IMR-90 (cell line): ENCODE measurements around the gene RPL31. TPM values are rescaled to one million over a fixed set of nuclear protein-coding genes. Genes with fewer than 3 reads are reported as not detected.

Experiments
- ATAC-seq: fragments of 200-7000 bp; cut with Tn5 transposase; 2 replicates; pipeline ENCODE4 v1.9.1; 2020; ENCODE audit warnings: low read depth, mild to moderate bottlenecking, moderate library complexity
- BruUV-seq: library from RNA; stranded (reverse); fragments of 400-500 nt; replicated peaks from 2 replicates; lab custom pipeline; 2021; lab: Mats Ljungman, UMichigan
- CTCF ChIA-PET: fragments of 300-600 bp; formaldehyde crosslinking; extraction: SDS; loops from one replicate; lab custom pipeline; 2021; ENCODE audit warnings: antibody characterized with exemption; lab: Yijun Ruan, JAX
- POLR2A ChIA-PET: fragments of 300-600 bp; sonication (Branson Sonifier 250); formaldehyde crosslinking; loops from one replicate; lab custom pipeline; 2022; ENCODE audit warnings: antibody characterized with exemption; ENCODE audit not compliant: unreplicated experiment; lab: Charles Lee
- DNase-seq: peaks from one replicate; pipeline ENCODE4 v3.0.0; 2013
- H2AFZ ChIP-seq: replicated peaks from 2 replicates; pipeline ENCODE3; 2013; ENCODE audit warnings: low read length, mild to moderate bottlenecking; ENCODE audit not compliant: poor library complexity
- H2AK5ac ChIP-seq: 2 replicates; pipeline ENCODE4 v1.6.1; 2013; ENCODE audit warnings: low read depth, low read length, inconsistent platforms
- H2AK9ac ChIP-seq: replicated peaks from 2 replicates; pipeline ENCODE3; 2013; ENCODE audit warnings: mild to moderate bottlenecking, low read depth, low read length, moderate library complexity; ENCODE audit not compliant: poor library complexity
- H2BK120ac ChIP-seq: 2 replicates; pipeline ENCODE4 v1.6.1; 2013; ENCODE audit warnings: low read depth, low read length, inconsistent platforms
- H2BK15ac ChIP-seq: 3 replicates; pipeline ENCODE4 v1.6.1; 2013; ENCODE audit warnings: low read depth, low read length, inconsistent platforms
- H2BK20ac ChIP-seq: 2 replicates; pipeline ENCODE4 v1.6.1; 2013; ENCODE audit warnings: low read depth, mild to moderate bottlenecking, inconsistent platforms, low read length, moderate library complexity
- H2BK5ac ChIP-seq: 2 replicates; pipeline ENCODE4 v1.6.1; 2013; ENCODE audit warnings: mild to moderate bottlenecking, low read depth, low read length, inconsistent platforms; ENCODE audit not compliant: poor library complexity, severe bottlenecking
- H3K14ac ChIP-seq: replicated peaks from 2 replicates; pipeline ENCODE4 v1.6.1; 2013; ENCODE audit warnings: low read depth, low read length, inconsistent platforms
- H3K18ac ChIP-seq: 2 replicates; pipeline ENCODE4 v1.6.1; 2013; ENCODE audit warnings: low read depth, low read length, control low read depth
- H3K23ac ChIP-seq: 2 replicates; pipeline ENCODE4 v1.6.1; 2013; ENCODE audit warnings: low read depth, low read length, inconsistent platforms
- H3K27ac ChIP-seq: 2 replicates; pipeline ENCODE4 v1.5.1; 2013; ENCODE audit warnings: mild to moderate bottlenecking, control low read depth, low read length; ENCODE audit not compliant: insufficient read depth
- H3K27me3 ChIP-seq: 2 replicates; pipeline ENCODE4 v1.6.1; 2013; ENCODE audit warnings: low read length; ENCODE audit not compliant: control insufficient read depth, insufficient read depth
- H3K36me3 ChIP-seq: 2 replicates; pipeline ENCODE4 v1.6.1; 2013; ENCODE audit warnings: low read length, mixed read lengths; ENCODE audit not compliant: control insufficient read depth, insufficient read depth
- H3K4ac ChIP-seq: 2 replicates; pipeline ENCODE4 v1.6.1; 2013; ENCODE audit warnings: low read depth, low read length, inconsistent platforms
- H3K4me1 ChIP-seq: 2 replicates; pipeline ENCODE4 v1.6.1; 2013; ENCODE audit warnings: low read length, mixed read lengths; ENCODE audit not compliant: control insufficient read depth, insufficient read depth
- H3K4me2 ChIP-seq: 2 replicates; pipeline ENCODE4 v1.6.1; 2013; ENCODE audit warnings: low read depth, mild to moderate bottlenecking, control low read depth, low read length, moderate library complexity
- H3K4me3 ChIP-seq: 2 replicates; pipeline ENCODE4 v1.5.1; 2013; ENCODE audit warnings: low read depth, mild to moderate bottlenecking, control low read depth, low read length, moderate library complexity; ENCODE audit not compliant: insufficient read depth
- H3K56ac ChIP-seq: 2 replicates; pipeline ENCODE4 v1.6.1; 2013; ENCODE audit warnings: low read length, inconsistent platforms; ENCODE audit not compliant: insufficient read depth; ENCODE audit errors: extremely low read depth
- H3K79me1 ChIP-seq, 2 experiments: 2 replicates each; pipeline ENCODE4 v1.6.1; 2013; ENCODE audit warnings: low read length in 2 of 2, inconsistent platforms in 1 of 2, low read depth in 1 of 2
- H3K9ac ChIP-seq: 2 replicates; pipeline ENCODE4 v1.6.1; 2013; ENCODE audit warnings: low read depth, low read length, control low read depth
- H3K9me1 ChIP-seq: 2 replicates; pipeline ENCODE4 v1.6.1; 2013; ENCODE audit warnings: low read length, inconsistent platforms; ENCODE audit not compliant: insufficient read depth
- H3K9me3 ChIP-seq: 2 replicates; pipeline ENCODE4 v1.6.1; 2013; ENCODE audit warnings: low read length; ENCODE audit not compliant: control insufficient read depth, insufficient read depth
- H4K20me1 ChIP-seq: 2 replicates; pipeline ENCODE4 v1.6.1; 2013; ENCODE audit warnings: low read length, inconsistent platforms; ENCODE audit not compliant: insufficient read depth
- H4K5ac ChIP-seq: 2 replicates; pipeline ENCODE4 v1.6.1; 2013; ENCODE audit warnings: mild to moderate bottlenecking, low read depth, low read length, control low read depth
- H4K8ac ChIP-seq, 2 experiments: 2 replicates each; pipeline ENCODE4 v1.6.1; 2013; ENCODE audit warnings: low read depth in 2 of 2, low read length in 2 of 2, control low read depth in 1 of 2, inconsistent platforms in 1 of 2
- H4K91ac ChIP-seq: 2 replicates; pipeline ENCODE4 v1.6.1; 2013; ENCODE audit warnings: low read depth, low read length, inconsistent platforms; ENCODE audit not compliant: insufficient read depth
- CHD1 ChIP-seq: IDR thresholded peaks from 2 replicates; pipeline ENCODE4 v1.6.1; 2012; ENCODE audit warnings: low read depth, low read length, improper control_type of control experiment
- MAZ ChIP-seq: IDR thresholded peaks from 2 replicates; pipeline ENCODE4 v1.6.1; 2012; ENCODE audit warnings: low read depth, mild to moderate bottlenecking, low read length, improper control_type of control experiment, moderate library complexity, borderline replicate concordance
- MXI1 ChIP-seq: IDR thresholded peaks from 2 replicates; pipeline ENCODE4 v1.6.1; 2012; ENCODE audit warnings: low read depth, mild to moderate bottlenecking, low read length, moderate library complexity, borderline replicate concordance
- RAD21 ChIP-seq: IDR thresholded peaks from 2 replicates; pipeline ENCODE4 v1.6.1; 2012; ENCODE audit warnings: low read length, improper control_type of control experiment
- WGBS, 2 experiments: methylation state at CpG; one replicate each; pipeline versions ENCODE4 v1.1.5 to v1.1.7; 2013; ENCODE audit warnings: missing lambda C conversion rate in 2 of 2; ENCODE audit not compliant: insufficient read length in 1 of 2; ENCODE audit errors: extremely low coverage in 2 of 2; 5-methylcytosine and 5-hydroxymethylcytosine counted together
- dilution Hi-C: fragments of 300-500 bp; cut with HindIII; formaldehyde crosslinking; loops from one replicate; pipeline ENCODE4 v1.14.3; 2018; ENCODE audit warnings: low sequenced_read_pairs; ENCODE audit not compliant: unreplicated experiment
- in situ Hi-C: fragments of 300-500 bp; cut with MboI; formaldehyde crosslinking; loops from 3 replicates; pipeline ENCODE4 v1.14.3; 2019; ENCODE audit warnings: low sequenced_read_pairs, inconsistent platforms, mixed read lengths
- intact Hi-C: fragments of 100-400 bp; cut with micrococcal nuclease; formaldehyde crosslinking; loops from 2 replicates; pipeline ENCODE4 v1.10.0; 2022
- polyA plus RNA-seq, 3 experiments: library from polyadenylated mRNA; depleted of rRNA; stranded (reverse); fragments of >200 nt; gene quantifications; 2 replicates each; pipeline ENCODE4 v1.2.3, GENCODE V29; 2012; ENCODE audit warnings: low replicate concordance in 1 of 3
- total RNA-seq: library from RNA; depleted of rRNA; stranded (reverse); fragments of >200 nt; gene quantifications from 2 replicates; pipeline ENCODE4 v1.2.3, GENCODE V29; 2012
- TF ChIP-seq, protein P1 (sequence below): fragments of 150-350 bp; IDR thresholded peaks from 2 replicates; pipeline ENCODE4 v1.6.1; 2017; ENCODE audit warnings: mild to moderate bottlenecking, antibody characterized with exemption, low read length, low read depth

Gene RPL31
- total and polyA plus RNA-seq, 2 of the 4 experiments (the other 2 are of a cell fraction) = 358 to 2,908 TPM

DNA sequence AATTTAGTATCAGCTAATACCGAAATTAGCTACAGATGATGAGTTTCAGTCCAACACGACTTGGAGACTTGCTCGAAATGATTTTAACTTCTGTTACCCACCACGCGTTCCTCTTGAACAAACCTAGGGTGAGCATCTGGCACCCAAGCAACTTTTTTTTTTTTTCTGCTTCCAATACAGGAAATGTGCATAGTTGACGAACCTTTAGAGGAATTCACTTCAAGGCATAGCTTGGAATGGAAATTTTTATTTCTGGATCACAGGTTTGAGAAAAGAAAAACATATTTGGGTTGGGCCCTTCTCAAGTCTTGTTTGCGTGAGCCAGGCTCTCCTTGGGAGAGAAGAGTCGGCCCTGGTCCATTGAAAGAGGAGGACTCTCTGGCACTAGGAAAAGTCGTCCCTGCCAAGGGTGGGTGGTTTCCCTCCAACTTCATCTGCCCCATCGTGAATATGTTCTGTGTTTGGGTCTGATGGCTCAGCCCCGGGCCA lies 37.4 kb upstream of the RPL31 start:
- no peak overlapping the region for H2AK9ac ChIP-seq
- H3K4me2 ChIP-seq = no peak overlapping the region
- H3K4me1 ChIP-seq = peaks cover 4% of the 10 kb centered on the region
- no peak overlapping the region for H2AK5ac ChIP-seq
- H3K14ac ChIP-seq = no peak overlapping the region
- H3K56ac ChIP-seq = no peak overlapping the region
- peaks cover 13% of the 10 kb centered on the region for H3K9me1 ChIP-seq
- H4K91ac ChIP-seq = no peak overlapping the region
- H3K27me3 ChIP-seq = no peaks in the 10 kb centered on the region
- no peak overlapping the region for H4K8ac ChIP-seq
- no peak overlapping the region for H3K4ac ChIP-seq
- no peak for ATAC-seq
- H3K9me3 ChIP-seq = peaks cover 2% of the 10 kb centered on the region; the same call in 1 of the 2 replicates
- in situ Hi-C loops = no loop called here
- H3K9ac ChIP-seq = no peak overlapping the region
- no peak overlapping the region for H2BK5ac ChIP-seq
- H3K36me3 ChIP-seq = peaks cover 10% of the 10 kb centered on the region
- no TSS peak for BruUV-seq
- H2BK20ac ChIP-seq = no peak overlapping the region
- no peak for DNase-seq
- no peak overlapping the region for H3K27ac ChIP-seq
- H2BK120ac ChIP-seq = no peak overlapping the region
- CTCF ChIA-PET = no interaction called here
- H3K18ac ChIP-seq = no peak overlapping the region
- dilution Hi-C loops = no loop called here
- H4K20me1 ChIP-seq = no peaks in the 10 kb centered on the region
- intact Hi-C loops = no loop called here
- no peak overlapping the region for H4K5ac ChIP-seq
- no peak overlapping the region for H2AFZ ChIP-seq
- POLR2A ChIA-PET = interaction anchor here (0.6 kb wide), 1 partner anchor 44 kb away, joined by 3 read pairs; no protein-coding TSS in a partner anchor
- no peak for TF ChIP-seq CHD1
- TF ChIP-seq, protein P1, sequence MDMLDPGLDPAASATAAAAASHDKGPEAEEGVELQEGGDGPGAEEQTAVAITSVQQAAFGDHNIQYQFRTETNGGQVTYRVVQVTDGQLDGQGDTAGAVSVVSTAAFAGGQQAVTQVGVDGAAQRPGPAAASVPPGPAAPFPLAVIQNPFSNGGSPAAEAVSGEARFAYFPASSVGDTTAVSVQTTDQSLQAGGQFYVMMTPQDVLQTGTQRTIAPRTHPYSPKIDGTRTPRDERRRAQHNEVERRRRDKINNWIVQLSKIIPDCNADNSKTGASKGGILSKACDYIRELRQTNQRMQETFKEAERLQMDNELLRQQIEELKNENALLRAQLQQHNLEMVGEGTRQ = no peak
- no peak for TF ChIP-seq RAD21
- TF ChIP-seq MAZ = no peak
- no peak for TF ChIP-seq MXI1
- H3K4me3 ChIP-seq = no peak overlapping the region
- no peak overlapping the region for H3K23ac ChIP-seq
- WGBS, 2 experiments = 88% methylated on average over 6 of the region's 11 CpGs; no CpG with 5 or more reads in 1 of the 2 experiments
- no peaks in the 10 kb centered on the region for H3K79me1 ChIP-seq
- H2BK15ac ChIP-seq = no peak overlapping the region
